ENCODE results near the gene ZNF619.
A peak's percentile ranks its signal among the peaks of the same experiment; 100 is the strongest.

Gene ZNF619

GRCh38 chr3:40468018-40468417, 8.9 kb upstream of the ZNF619 start:
- Histone ChIP-seq H4K5ac (ENCODE audit: low read length) (no peak overlapping the region), H3K4ac (ENCODE audit: low read depth, low read length) (no peak overlapping the region), H3K18ac (ENCODE audit: low read length) (no peak overlapping the region), H3K4me1 (ENCODE audit: control insufficient read depth, low read depth, low read length) (no peaks in the 10 kb centered on the region), H2BK15ac (replicated peaks; ENCODE audit: low read depth) (no peak overlapping the region), H3K23ac (ENCODE audit: low read length) (no peak overlapping the region), H3K56ac (ENCODE audit: low read length) (no peak overlapping the region), H3K27ac (ENCODE audit: low read depth, low read length) (no peak overlapping the region), H3K79me2 (ENCODE audit: control insufficient read depth, insufficient read depth, low read length) (no peaks in the 10 kb centered on the region), H3K4me3 (ENCODE audit: low read length) (no peak overlapping the region), H2AK5ac (ENCODE audit: low read length) (no peak overlapping the region), H2BK120ac (ENCODE audit: low read depth, low read length) (no peak overlapping the region), H2BK5ac (ENCODE audit: low read length) (no peak overlapping the region), H3K9ac (ENCODE audit: low read length) (no peak overlapping the region), H3K79me1 (ENCODE audit: low read length) (no peaks in the 10 kb centered on the region), H4K8ac (ENCODE audit: low read depth, low read length) (no peak overlapping the region), H3K27me3 (ENCODE audit: insufficient read depth, low read length, poor library complexity) (no peaks in the 10 kb centered on the region), H3K4me2 (ENCODE audit: low read length) (no peak overlapping the region), H3K36me3 (ENCODE audit: control insufficient read depth, insufficient read depth, low read length) (no peaks in the 10 kb centered on the region)
- DNase-seq: no peak
- WGBS (ENCODE audit: extremely low coverage, insufficient coverage, low lambda C conversion rate): no CpG with 5 or more reads among the region's 4 CpGs

GRCh38 chr3:40470701-40471100, 6.2 kb upstream of the ZNF619 start:
- Histone ChIP-seq H2BK120ac (ENCODE audit: low read depth, low read length) (no peak overlapping the region), H2AK5ac (ENCODE audit: low read length) (no peak overlapping the region), H4K8ac (ENCODE audit: low read depth, low read length) (no peak overlapping the region), H3K18ac (ENCODE audit: low read length) (no peak overlapping the region), H3K56ac (ENCODE audit: low read length) (no peak overlapping the region), H3K4me1 (ENCODE audit: control insufficient read depth, low read depth, low read length) (no peaks in the 10 kb centered on the region), H2BK5ac (ENCODE audit: low read length) (no peak overlapping the region), H4K5ac (ENCODE audit: low read length) (no peak overlapping the region), H3K79me2 (ENCODE audit: control insufficient read depth, insufficient read depth, low read length) (no peaks in the 10 kb centered on the region), H3K4me3 (ENCODE audit: low read length) (no peak overlapping the region), H3K4ac (ENCODE audit: low read depth, low read length) (no peak overlapping the region), H3K79me1 (ENCODE audit: low read length) (no peaks in the 10 kb centered on the region), H3K23ac (ENCODE audit: low read length) (no peak overlapping the region), H2BK15ac (replicated peaks; ENCODE audit: low read depth) (no peak overlapping the region), H3K36me3 (ENCODE audit: control insufficient read depth, insufficient read depth, low read length) (no peaks in the 10 kb centered on the region), H3K4me2 (ENCODE audit: low read length) (no peak overlapping the region), H3K27me3 (ENCODE audit: insufficient read depth, low read length, poor library complexity) (no peaks in the 10 kb centered on the region), H3K9ac (ENCODE audit: low read length) (no peak overlapping the region), H3K27ac (ENCODE audit: low read depth, low read length) (no peak overlapping the region)
- no peak for DNase-seq
- WGBS (ENCODE audit: extremely low coverage, insufficient coverage, low lambda C conversion rate): no CpG with 5 or more reads among the region's 4 CpGs

- Histone ChIP-seq H4K5ac (ENCODE audit: low read length) (no peak overlapping the region), H3K4me3 (ENCODE audit: low read length) (no peak overlapping the region), H3K36me3 (ENCODE audit: control insufficient read depth, insufficient read depth, low read length) (no peaks in the 10 kb centered on the region), H2BK15ac (replicated peaks; ENCODE audit: low read depth) (no peak overlapping the region), H3K27ac (ENCODE audit: low read depth, low read length) (no peak overlapping the region), H3K4me2 (ENCODE audit: low read length) (peak overlapping the region; percentile 35), H3K79me1 (ENCODE audit: low read length) (peaks cover 2% of the 10 kb centered on the region), H3K79me2 (ENCODE audit: control insufficient read depth, insufficient read depth, low read length) (no peaks in the 10 kb centered on the region), H3K4me1 (ENCODE audit: control insufficient read depth, low read depth, low read length) (no peaks in the 10 kb centered on the region), H3K23ac (ENCODE audit: low read length) (no peak overlapping the region), H3K27me3 (ENCODE audit: insufficient read depth, low read length, poor library complexity) (no peaks in the 10 kb centered on the region), H4K8ac (ENCODE audit: low read depth, low read length) (no peak overlapping the region), H3K4ac (ENCODE audit: low read depth, low read length) (no peak overlapping the region), H2BK5ac (ENCODE audit: low read length) (no peak overlapping the region), H3K18ac (ENCODE audit: low read length) (no peak overlapping the region), H2BK120ac (ENCODE audit: low read depth, low read length) (no peak overlapping the region), H2AK5ac (ENCODE audit: low read length) (no peak overlapping the region), H3K9ac (ENCODE audit: low read length) (peak overlapping the region; percentile 80), H3K56ac (ENCODE audit: low read length) (peak overlapping the region; percentile 35)
- DNase-seq: no peak
- WGBS (ENCODE audit: extremely low coverage, insufficient coverage, low lambda C conversion rate): no CpG with 5 or more reads among the region's 4 CpGs
These were observed 744 bp downstream of the ZNF619 start for GRCh38 chr3:40477666-40478065.

- Histone ChIP-seq H2BK15ac (replicated peaks; ENCODE audit: low read depth) (no peak overlapping the region), H3K4me1 (ENCODE audit: control insufficient read depth, low read depth, low read length) (no peaks in the 10 kb centered on the region), H3K4me3 (ENCODE audit: low read length) (no peak overlapping the region), H4K8ac (ENCODE audit: low read depth, low read length) (no peak overlapping the region), H2AK5ac (ENCODE audit: low read length) (no peak overlapping the region), H3K27me3 (ENCODE audit: insufficient read depth, low read length, poor library complexity) (no peaks in the 10 kb centered on the region), H3K56ac (ENCODE audit: low read length) (no peak overlapping the region), H3K79me2 (ENCODE audit: control insufficient read depth, insufficient read depth, low read length) (no peaks in the 10 kb centered on the region), H3K9ac (ENCODE audit: low read length) (no peak overlapping the region), H3K4ac (ENCODE audit: low read depth, low read length) (no peak overlapping the region), H3K36me3 (ENCODE audit: control insufficient read depth, insufficient read depth, low read length) (peaks cover 9% of the 10 kb centered on the region), H2BK5ac (ENCODE audit: low read length) (no peak overlapping the region), H2BK120ac (ENCODE audit: low read depth, low read length) (no peak overlapping the region), H3K27ac (ENCODE audit: low read depth, low read length) (no peak overlapping the region), H3K4me2 (ENCODE audit: low read length) (no peak overlapping the region), H3K18ac (ENCODE audit: low read length) (no peak overlapping the region), H3K23ac (ENCODE audit: low read length) (no peak overlapping the region), H4K5ac (ENCODE audit: low read length) (no peak overlapping the region), H3K79me1 (ENCODE audit: low read length) (no peaks in the 10 kb centered on the region)
- DNase-seq: no peak
- no CpG with 5 or more reads among the region's 3 CpGs for WGBS (ENCODE audit: extremely low coverage, insufficient coverage, low lambda C conversion rate)
These were observed 10.2 kb downstream of the ZNF619 start for GRCh38 chr3:40487172-40487571.

GRCh38 chr3:40490916-40491315, 14.0 kb downstream of the ZNF619 start:
- no peak overlapping the region for H4K5ac ChIP-seq (ENCODE audit: low read length)

GRCh38 chr3:40494698-40495097, 17.8 kb downstream of the ZNF619 start:
- Histone ChIP-seq H3K56ac (ENCODE audit: low read length) (no peak overlapping the region), H2AK5ac (ENCODE audit: low read length) (no peak overlapping the region), H3K79me1 (ENCODE audit: low read length) (no peaks in the 10 kb centered on the region), H3K18ac (ENCODE audit: low read length) (no peak overlapping the region), H3K23ac (ENCODE audit: low read length) (no peak overlapping the region), H4K8ac (ENCODE audit: low read depth, low read length) (no peak overlapping the region), H2BK5ac (ENCODE audit: low read length) (no peak overlapping the region), H3K4me1 (ENCODE audit: control insufficient read depth, low read depth, low read length) (no peaks in the 10 kb centered on the region), H3K27ac (ENCODE audit: low read depth, low read length) (no peak overlapping the region), H2BK15ac (replicated peaks; ENCODE audit: low read depth) (no peak overlapping the region), H3K27me3 (ENCODE audit: insufficient read depth, low read length, poor library complexity) (no peaks in the 10 kb centered on the region), H3K4ac (ENCODE audit: low read depth, low read length) (no peak overlapping the region), H4K5ac (ENCODE audit: low read length) (no peak overlapping the region), H3K4me3 (ENCODE audit: low read length) (no peak overlapping the region), H3K36me3 (ENCODE audit: control insufficient read depth, insufficient read depth, low read length) (no peaks in the 10 kb centered on the region), H3K9ac (ENCODE audit: low read length) (no peak overlapping the region), H2BK120ac (ENCODE audit: low read depth, low read length) (no peak overlapping the region), H3K4me2 (ENCODE audit: low read length) (no peak overlapping the region), H3K79me2 (ENCODE audit: control insufficient read depth, insufficient read depth, low read length) (no peaks in the 10 kb centered on the region)
- WGBS (ENCODE audit: extremely low coverage, insufficient coverage, low lambda C conversion rate): no CpG with 5 or more reads among the region's 2 CpGs
- no peak for DNase-seq

More at GRCh38 chr3:40490916-40491315, 14.0 kb downstream of the ZNF619 start:
- Histone ChIP-seq H3K23ac (ENCODE audit: low read length) (no peak overlapping the region), H3K4ac (ENCODE audit: low read depth, low read length) (no peak overlapping the region), H4K8ac (ENCODE audit: low read depth, low read length) (no peak overlapping the region), H2BK15ac (replicated peaks; ENCODE audit: low read depth) (no peak overlapping the region), H3K9ac (ENCODE audit: low read length) (no peak overlapping the region), H3K36me3 (ENCODE audit: control insufficient read depth, insufficient read depth, low read length) (peaks cover 9% of the 10 kb centered on the region), H2BK120ac (ENCODE audit: low read depth, low read length) (no peak overlapping the region), H3K27ac (ENCODE audit: low read depth, low read length) (no peak overlapping the region), H3K79me1 (ENCODE audit: low read length) (no peaks in the 10 kb centered on the region), H2BK5ac (ENCODE audit: low read length) (no peak overlapping the region), H3K4me1 (ENCODE audit: control insufficient read depth, low read depth, low read length) (no peaks in the 10 kb centered on the region), H3K4me2 (ENCODE audit: low read length) (no peak overlapping the region), H3K27me3 (ENCODE audit: insufficient read depth, low read length, poor library complexity) (no peaks in the 10 kb centered on the region), H3K18ac (ENCODE audit: low read length) (no peak overlapping the region), H3K79me2 (ENCODE audit: control insufficient read depth, insufficient read depth, low read length) (no peaks in the 10 kb centered on the region), H3K56ac (ENCODE audit: low read length) (no peak overlapping the region), H3K4me3 (ENCODE audit: low read length) (no peak overlapping the region), H2AK5ac (ENCODE audit: low read length) (no peak overlapping the region)
- no peak for DNase-seq
- no CpG with 5 or more reads among the region's 5 CpGs for WGBS (ENCODE audit: extremely low coverage, insufficient coverage, low lambda C conversion rate)
